Daoy (cell line): ENCODE results near the gene ZNF550. TPM values are rescaled to one million over a fixed set of nuclear protein-coding genes. Genes with fewer than 3 reads are reported as not detected.
"Not testable (repeated sequence)": the region's sequence is repeated elsewhere in the genome, so short reads cannot be mapped to it uniquely, and the experiment has no call there.

ENCODE experiments used
- DNase-seq: peaks from one replicate; pipeline ENCODE4 v3.0.0-alpha.2; 2015; ENCODE audit warnings: low read depth
- total RNA-seq: library from RNA; depleted of rRNA; stranded (reverse); fragments of >200 nt; shearing (Covaris generic); gene quantifications from 2 replicates; pipeline ENCODE4 v1.2.3, GENCODE V29; 2014; rRNA removed

ZNF550 gene
- total RNA-seq, 1 experiment from 2014 or later: 9.7 TPM

- peak; percentile 95 for DNase-seq
These were observed 32.4 kb downstream of the ZNF550 start, which contains the start of gene ZNF549 for GRCh38 chr19:57527136-57527881. TSS of gene ZNF549 (plus strand) at chr19:57527356. CDS start at chr19:57527574, 218 bp downstream.

- DNase-seq: not testable (repeated sequence)
These were observed 41.6 kb downstream of the ZNF550 start for GRCh38 chr19:57518021-57518420.

- DNase-seq: no peak
These were observed 44.4 kb downstream of the ZNF550 start for GRCh38 chr19:57515255-57515654.

- no peak for DNase-seq
These were observed 46.8 kb downstream of the ZNF550 start for GRCh38 chr19:57512845-57513244.

GRCh38 chr19:57511484-57511883 lies 48.2 kb downstream of the ZNF550 start:
- no peak for DNase-seq

GRCh38 chr19:57506163-57506562 lies 53.5 kb downstream of the ZNF550 start:
- DNase-seq: no peak

- DNase-seq: not testable (repeated sequence)
These were observed 59.3 kb downstream of the ZNF550 start for GRCh38 chr19:57500400-57500799.

- DNase-seq: peak; percentile 98
These were observed 59.8 kb downstream of the ZNF550 start, which contains the start of gene ZNF773 for GRCh38 chr19:57499680-57500395. TSS of gene ZNF773 (plus strand) at chr19:57499938. CDS start at chr19:57500081, 143 bp downstream.

- DNase-seq: not testable (repeated sequence)
These were observed 60.4 kb downstream of the ZNF550 start for GRCh38 chr19:57499332-57499679.

GRCh38 chr19:57488299-57488644 lies 71.4 kb downstream of the ZNF550 start:
- not testable (repeated sequence) for DNase-seq

- peak; percentile 90 for DNase-seq
These were observed 72.0 kb downstream of the ZNF550 start, which contains the start of gene ZNF419 for GRCh38 chr19:57487477-57488298. TSS of gene ZNF419 (plus strand) at chr19:57487750. CDS start at chr19:57487951, 201 bp downstream.

Other genes with a start within 250 kb of the ZNF550 start
- 6.3 and 7.4 TPM in 2 replicates for gene ZNF543, start 239.4 kb downstream of the ZNF550 start, total RNA-seq
- 5.7 and 6.2 TPM in 2 replicates for gene ZNF304, start 208.6 kb downstream of the ZNF550 start, total RNA-seq
- 24.1 and 24.9 TPM in 2 replicates for gene TRAPPC2B, start 196.3 kb downstream of the ZNF550 start, total RNA-seq
- gene ZNF547, start 196.3 kb downstream of the ZNF550 start, total RNA-seq: 2.6 and 3.4 TPM in 2 replicates
- 13.4 and 17.3 TPM in 2 replicates for gene ZNF548, start 170.0 kb downstream of the ZNF550 start, total RNA-seq
- gene ZNF17, start 148.7 kb downstream of the ZNF550 start, total RNA-seq: 7.9 and 8.0 TPM in 2 replicates
- gene ZNF749, start 124.5 kb downstream of the ZNF550 start, total RNA-seq: 11.2 and 16.2 TPM in 2 replicates
- gene VN1R1, start 102.7 kb downstream of the ZNF550 start, total RNA-seq: not detected in 2 replicates
- 9.8 and 12.2 TPM in 2 replicates for gene ZNF772, start 82.3 kb downstream of the ZNF550 start, total RNA-seq
- gene ZNF419, start 72.1 kb downstream of the ZNF550 start, total RNA-seq: 2.8 and 8.4 TPM in 2 replicates
- 5.8 and 6.3 TPM in 2 replicates for gene ZNF773, start 59.9 kb downstream of the ZNF550 start, total RNA-seq
- 3.4 and 4.0 TPM in 2 replicates for gene ZNF549, start 32.5 kb downstream of the ZNF550 start, total RNA-seq
- 2.9 and 5.1 TPM in 2 replicates for gene ZNF416, start 19.0 kb upstream of the ZNF550 start, total RNA-seq
- gene ZIK1, start 24.3 kb upstream of the ZNF550 start, total RNA-seq: 9.5 and 12.5 TPM in 2 replicates
- gene ZNF530, start 40.0 kb upstream of the ZNF550 start, total RNA-seq: 7.5 and 15.1 TPM in 2 replicates
- 17.0 and 22.9 TPM in 2 replicates for gene ZNF134, start 54.4 kb upstream of the ZNF550 start, total RNA-seq
- gene ZNF211, start 73.3 kb upstream of the ZNF550 start, total RNA-seq: 7.4 and 9.8 TPM in 2 replicates
- gene ZSCAN4, start 109.1 kb upstream of the ZNF550 start, total RNA-seq: not detected in 2 replicates
- 16.6 and 17.5 TPM in 2 replicates for gene ZNF551, start 122.1 kb upstream of the ZNF550 start, total RNA-seq
- not detected in 2 replicates for gene ZNF154, start 149.3 kb upstream of the ZNF550 start, total RNA-seq
- gene ZNF671, start 167.8 kb upstream of the ZNF550 start, total RNA-seq: 2.5 and 3.8 TPM in 2 replicates
- 8.1 and 17.7 TPM in 2 replicates for gene ZNF776, start 187.0 kb upstream of the ZNF550 start, total RNA-seq
- gene ZNF586, start 209.8 kb upstream of the ZNF550 start, total RNA-seq: 12.8 and 13.3 TPM in 2 replicates